ENCODE data around the gene ZNF469.

GRCh38 chr16:88375236-88375975 lies 7.4 kb upstream of the ZNF469 start:
- TF ChIP-seq POLR2A (IDR thresholded peaks at IDR 0.05; ENCODE audit: low read depth, low read length) (no peak), POLR2AphosphoS5 (IDR thresholded peaks at IDR 0.05; ENCODE audit: low read depth, low read length) (no peak)

All from GM12892 (cell line).